Stimulated activated CD4-positive, alpha-beta T cell treated with anti-CD3 and anti-CD28 coated beads, Interleukin-15, amount 100 ng/mL, for 48 hours (primary cell): ENCODE results near the gene ZFP3.
"Not testable (repeated sequence)": the region's sequence is repeated elsewhere in the genome, so short reads cannot be mapped to it uniquely, and the experiment has no call there.

Experiments used
- DNase-seq, 2 donors: peaks; one replicate each; pipeline ENCODE4 v3.0.0-alpha.2; 2020; ENCODE audit warnings: low read depth in 2 of 2

Gene ZFP3

DNA sequence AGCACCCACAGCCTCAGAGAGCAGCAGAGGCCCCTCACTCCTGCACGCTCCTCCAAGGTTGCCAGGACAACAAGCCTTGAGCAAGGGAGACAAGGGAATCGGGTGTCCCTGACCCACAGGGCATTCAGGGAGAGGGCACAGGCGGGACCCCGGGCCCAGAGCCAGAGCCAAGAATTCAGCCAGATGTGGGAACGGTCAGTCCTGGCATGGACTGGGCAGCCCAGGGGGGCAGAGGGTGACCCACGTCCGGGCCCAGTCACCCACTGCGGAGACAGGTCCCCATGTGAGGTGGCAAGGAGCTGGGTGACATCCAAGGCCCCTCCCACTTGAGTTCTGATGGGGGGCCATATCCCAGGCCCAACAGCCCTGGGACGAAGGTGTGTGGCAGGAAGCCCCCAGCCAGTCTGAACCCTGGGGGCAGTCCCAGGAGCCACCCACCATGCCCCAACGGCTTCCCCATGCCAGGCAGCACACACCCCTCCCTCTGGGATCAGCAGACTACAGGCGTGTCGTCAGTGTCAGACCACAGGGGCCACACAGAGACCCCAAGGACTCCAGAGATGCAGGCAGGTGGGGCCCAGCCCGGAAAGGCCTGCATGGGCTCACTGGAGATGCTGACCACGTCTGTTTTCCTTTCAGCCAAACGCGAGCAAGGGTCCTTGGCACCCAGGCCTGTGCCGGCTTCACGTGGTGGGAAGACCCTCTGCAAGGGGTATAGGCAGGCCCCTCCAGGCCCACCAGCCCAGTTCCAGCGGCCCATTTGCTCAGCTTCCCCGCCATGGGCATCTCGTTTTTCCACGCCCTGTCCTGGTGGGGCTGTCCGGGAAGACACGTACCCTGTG is 60.6 kb downstream of the ZFP3 start:
- DNase-seq, result no peak

DNA sequence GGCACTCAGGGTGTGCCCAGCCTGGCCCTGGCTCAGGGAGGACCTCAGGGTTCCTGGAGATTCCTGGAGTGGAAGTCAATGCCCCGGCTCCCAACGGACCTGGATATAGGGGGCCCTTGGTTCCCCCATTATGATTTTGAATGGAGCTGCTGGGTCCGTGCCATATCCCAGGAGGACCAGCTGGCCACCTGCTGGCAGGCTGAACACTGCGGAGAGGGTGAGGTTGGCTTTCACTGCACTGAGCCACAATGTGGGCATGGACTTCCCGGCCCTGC is 61.1 kb downstream of the ZFP3 start:
- DNase-seq, result no peak

DNA sequence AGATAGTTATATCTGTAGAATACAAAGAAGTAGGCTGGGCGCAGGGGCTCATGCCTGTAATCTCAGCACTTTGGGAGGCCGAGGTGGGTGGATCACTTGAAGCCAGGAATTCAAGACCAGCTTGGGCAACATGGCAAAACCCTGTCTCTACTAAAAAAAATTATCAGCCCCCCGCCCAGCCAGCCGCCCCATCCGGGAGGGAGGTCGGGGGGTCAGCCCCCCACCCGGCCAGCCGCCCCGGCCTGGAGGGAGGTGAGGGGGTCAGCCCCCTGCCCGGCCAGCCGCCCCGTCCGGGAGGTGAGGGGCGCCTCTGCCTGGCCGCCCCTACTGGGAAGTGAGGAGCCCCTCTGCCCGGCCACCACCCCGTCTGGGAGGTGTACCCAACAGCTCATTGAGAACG is 64.6 kb downstream of the ZFP3 start:
- DNase-seq, result not testable (repeated sequence)
